Tibial artery (tissue), 4 donors: ENCODE data around the gene WDR89.
"Not testable (repeated sequence)": the region's sequence is repeated elsewhere in the genome, so short reads cannot be mapped to it uniquely, and the experiment has no call there.

Experiments used
- DNase-seq, 2 donors: peaks; one replicate each; pipeline ENCODE4 v3.0.0-alpha.2; 2019
- H3K27ac ChIP-seq, 2 donors: fragments of 200-600 bp; sonication (generic) in 1 of 2; 1 replicate in 1 of 2; 2 replicates in 1 of 2; pipeline ENCODE4 v1.5.1; 2018 to 2019; ENCODE audit warnings: mild to moderate bottlenecking in 1 of 2
- H3K27me3 ChIP-seq, 2 donors: fragments of 200-600 bp; sonication (generic) in 1 of 2; one replicate each; pipeline versions ENCODE4 v1.5.1 to v1.6.0; 2016 to 2019
- H3K36me3 ChIP-seq, 3 donors: fragments of 200-600 bp; sonication (generic) in 2 of 3; one replicate each; pipeline ENCODE4 v1.5.1; 2016 to 2019; ENCODE audit warnings: mild to moderate bottlenecking in 2 of 3
- H3K4me1 ChIP-seq, 4 donors: fragments of 200-600 bp; sonication (generic) in 2 of 4; 1 replicate in 3 of 4; 2 replicates in 1 of 4; pipeline ENCODE4 v1.5.1; 2016 to 2019
- H3K4me3 ChIP-seq, 2 donors: fragments of 200-600 bp; sonication (generic) in 1 of 2; 1 replicate in 1 of 2; 2 replicates in 1 of 2; pipeline ENCODE4 v1.5.1; 2018 to 2019; ENCODE audit warnings: mild to moderate bottlenecking in 2 of 2
- H3K9me3 ChIP-seq, 3 donors: fragments of 200-600 bp; sonication (generic) in 1 of 3; one replicate each; pipeline ENCODE4 v1.5.1; 2016 to 2019
- intact Hi-C: fragments of 100-400 bp; cut with DNase I; formaldehyde crosslinking; loops from one replicate; pipeline ENCODE4 v1.15.0; 2023; ENCODE audit warnings: low total_unique reads
- TF ChIP-seq, protein P1 (sequence below), 2 experiments: fragments of 200-600 bp in 1 of 2; fragments of 450-650 bp in 1 of 2; IDR thresholded peaks; one replicate each; pipeline ENCODE4 v1.5.1; 2017 to 2019; ENCODE audit warnings: antibody characterized with exemption in 2 of 2, mild to moderate bottlenecking in 1 of 2, moderate library complexity in 1 of 2

The WDR89 gene

GRCh38 chr14:63604626-63605025 lies 37.0 kb downstream of the WDR89 start:
- DNase-seq = no peak
- H3K9me3 ChIP-seq = no peaks in the 10 kb centered on the region
- H3K4me1 ChIP-seq = no peaks in the 10 kb centered on the region
- H3K27me3 ChIP-seq = no peaks in the 10 kb centered on the region
- TF ChIP-seq, protein P1, sequence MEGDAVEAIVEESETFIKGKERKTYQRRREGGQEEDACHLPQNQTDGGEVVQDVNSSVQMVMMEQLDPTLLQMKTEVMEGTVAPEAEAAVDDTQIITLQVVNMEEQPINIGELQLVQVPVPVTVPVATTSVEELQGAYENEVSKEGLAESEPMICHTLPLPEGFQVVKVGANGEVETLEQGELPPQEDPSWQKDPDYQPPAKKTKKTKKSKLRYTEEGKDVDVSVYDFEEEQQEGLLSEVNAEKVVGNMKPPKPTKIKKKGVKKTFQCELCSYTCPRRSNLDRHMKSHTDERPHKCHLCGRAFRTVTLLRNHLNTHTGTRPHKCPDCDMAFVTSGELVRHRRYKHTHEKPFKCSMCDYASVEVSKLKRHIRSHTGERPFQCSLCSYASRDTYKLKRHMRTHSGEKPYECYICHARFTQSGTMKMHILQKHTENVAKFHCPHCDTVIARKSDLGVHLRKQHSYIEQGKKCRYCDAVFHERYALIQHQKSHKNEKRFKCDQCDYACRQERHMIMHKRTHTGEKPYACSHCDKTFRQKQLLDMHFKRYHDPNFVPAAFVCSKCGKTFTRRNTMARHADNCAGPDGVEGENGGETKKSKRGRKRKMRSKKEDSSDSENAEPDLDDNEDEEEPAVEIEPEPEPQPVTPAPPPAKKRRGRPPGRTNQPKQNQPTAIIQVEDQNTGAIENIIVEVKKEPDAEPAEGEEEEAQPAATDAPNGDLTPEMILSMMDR (IDR thresholded peaks at IDR 0.05) = no peak
- intact Hi-C loops = no loop called here
- peaks cover under 1 to 16% (median 2%) of the 10 kb centered on the region in 3 donors for H3K36me3 ChIP-seq
- no peak overlapping the region for H3K4me3 ChIP-seq
- no peak overlapping the region for H3K27ac ChIP-seq

DNA sequence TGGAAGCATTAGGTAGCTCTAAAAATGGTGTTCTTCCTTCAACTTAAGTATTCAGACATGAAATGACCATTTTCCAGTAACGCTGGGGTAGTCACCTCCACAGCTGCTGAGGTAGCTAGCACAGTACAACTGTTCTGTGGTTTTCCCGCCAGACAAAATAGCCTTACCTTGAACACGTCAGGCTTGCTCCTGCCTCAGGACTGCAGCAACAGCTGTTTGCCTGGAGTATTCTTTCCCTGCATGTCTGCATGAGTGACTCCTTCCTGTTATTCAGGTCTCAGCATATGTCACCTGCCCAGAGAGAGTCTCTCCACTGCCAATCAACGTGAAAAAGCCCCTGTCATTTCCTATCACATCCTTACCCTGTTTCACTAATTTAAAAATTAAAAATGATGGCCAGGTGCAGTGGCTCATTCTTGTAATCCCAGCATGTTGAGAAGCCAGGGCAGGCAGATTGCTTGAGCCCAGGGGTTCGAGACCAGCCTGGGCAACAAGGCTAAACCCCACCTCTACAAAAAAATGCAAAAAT lies 37.9 kb downstream of the WDR89 start:
- Histone ChIP-seq H3K27ac (no peak overlapping the region), H3K27me3 (no peaks in the 10 kb centered on the region), H3K9me3 (no peaks in the 10 kb centered on the region), H3K36me3 (peaks cover 8 to 24% (median 10%) of the 10 kb centered on the region in 3 donors), H3K4me1 (no peaks in the 10 kb centered on the region), H3K4me3 (no peak overlapping the region)
- TF ChIP-seq, protein P1 (IDR thresholded peaks at IDR 0.05) = no peak
- DNase-seq = no peak
- intact Hi-C loops = no loop called here

- no peak for DNase-seq
- Histone ChIP-seq H3K27ac (no peak overlapping the region), H3K4me1 (no peaks in the 10 kb centered on the region), H3K4me3 (no peak overlapping the region), H3K9me3 (peaks cover 0 to 22% (median 14%) of the 10 kb centered on the region in 3 donors), H3K27me3 (no peaks in the 10 kb centered on the region), H3K36me3 (peaks cover 15 to 43% (median 22%) of the 10 kb centered on the region in 3 donors)
- TF ChIP-seq, protein P1 (IDR thresholded peaks at IDR 0.05) = no peak
- intact Hi-C loops = no loop called here
Observed at GRCh38 chr14:63598807-63599206, 42.9 kb downstream of the WDR89 start.

DNA sequence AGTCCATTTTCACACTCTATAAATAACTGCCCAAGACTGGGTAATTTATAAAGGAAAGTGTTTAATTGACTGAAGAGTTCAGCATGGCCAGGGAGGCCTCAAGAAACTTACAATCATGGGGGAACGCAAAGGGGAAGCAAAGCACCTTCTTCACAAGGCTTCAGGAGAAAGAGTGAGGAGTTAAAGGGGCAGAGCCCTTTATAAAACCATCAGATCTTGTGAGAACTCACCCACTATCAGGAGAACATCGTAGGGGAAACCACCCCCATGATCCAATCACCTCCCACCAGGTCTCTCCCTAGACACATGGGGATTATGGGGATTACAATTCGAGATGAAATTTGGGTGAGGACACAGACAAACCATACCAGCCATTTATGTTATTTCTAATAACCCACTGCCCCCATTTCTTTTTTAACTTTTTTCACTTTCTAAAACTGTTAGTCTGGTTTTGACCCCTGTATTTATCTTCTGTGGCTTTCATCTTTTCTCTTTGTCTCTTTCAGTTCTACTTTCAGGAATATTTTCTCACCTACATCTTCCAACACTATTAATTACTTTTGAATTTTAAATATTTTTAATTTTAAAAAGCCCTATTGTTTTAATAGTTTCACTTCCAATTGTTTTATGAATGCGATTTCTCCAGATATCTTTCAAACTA lies 44.5 kb downstream of the WDR89 start:
- TF ChIP-seq, protein P1 (IDR thresholded peaks at IDR 0.05) = no peak
- no peaks in the 10 kb centered on the region for H3K27me3 ChIP-seq
- no peaks in the 10 kb centered on the region for H3K4me1 ChIP-seq
- peaks cover 0 to 32% (median 21%) of the 10 kb centered on the region in 3 donors for H3K9me3 ChIP-seq
- H3K36me3 ChIP-seq = peaks cover 20 to 43% (median 22%) of the 10 kb centered on the region in 3 donors
- intact Hi-C loops = no loop called here
- DNase-seq = no peak
- no peak overlapping the region for H3K27ac ChIP-seq
- H3K4me3 ChIP-seq = no peak overlapping the region

GRCh38 chr14:63594455-63595372 lies 47.0 kb downstream of the WDR89 start:
- Histone ChIP-seq H3K4me3 (no peak overlapping the region), H3K27me3 (no peaks in the 10 kb centered on the region), H3K36me3 (peaks cover 18 to 31% (median 22%) of the 10 kb centered on the region in 3 donors), H3K9me3 (peaks cover 0 to 32% (median 21%) of the 10 kb centered on the region in 3 donors), H3K4me1 (no peaks in the 10 kb centered on the region), H3K27ac (no peak overlapping the region)
- TF ChIP-seq, protein P1 (IDR thresholded peaks at IDR 0.05) = no peak
- DNase-seq = no peak
- intact Hi-C loops = no loop called here

GRCh38 chr14:63583046-63583445 lies 58.6 kb downstream of the WDR89 start:
- H3K36me3 ChIP-seq, DNase-seq, H3K9me3 ChIP-seq, H3K4me3 ChIP-seq, intact Hi-C loops, H3K4me1 ChIP-seq, H3K27ac ChIP-seq, H3K27me3 ChIP-seq: not testable (repeated sequence)
